HG02885 (cell line): ENCODE data around the gene ANKRD44.

Experiments used
- ATAC-seq: cut with Tn5 transposase; IDR thresholded peaks from one replicate; pipeline ENCODE4 v1.9.1; 2021; ENCODE audit warnings: mild to moderate bottlenecking; ENCODE audit not compliant: unreplicated experiment, poor library complexity

ANKRD44 gene

DNA sequence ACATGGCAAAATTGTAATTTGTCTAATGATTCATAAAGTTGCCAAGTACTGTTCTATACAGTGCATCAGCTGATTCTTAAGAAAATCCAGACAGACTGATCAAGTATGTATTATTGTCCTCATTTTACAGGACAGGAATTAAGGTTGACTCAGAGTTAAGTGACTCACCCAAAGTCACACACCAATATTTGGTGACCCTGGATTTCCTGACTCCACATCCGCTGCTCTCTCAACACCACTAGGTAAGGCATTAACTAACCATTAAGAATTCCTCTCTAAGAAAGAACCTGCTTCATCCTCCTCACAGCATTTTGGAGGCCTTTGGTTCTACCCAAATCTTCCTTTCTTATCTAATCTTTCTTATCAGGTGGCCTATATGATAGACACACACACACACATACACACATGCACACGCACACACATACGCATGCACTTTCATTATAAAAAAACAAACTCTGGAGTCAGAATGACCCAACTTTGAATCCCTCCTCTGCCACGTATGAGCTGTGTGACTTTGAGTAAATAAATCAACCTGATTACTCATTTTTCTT is 150.8 kb downstream of the ANKRD44 start:
- ATAC-seq: peak; percentile 71

DNA sequence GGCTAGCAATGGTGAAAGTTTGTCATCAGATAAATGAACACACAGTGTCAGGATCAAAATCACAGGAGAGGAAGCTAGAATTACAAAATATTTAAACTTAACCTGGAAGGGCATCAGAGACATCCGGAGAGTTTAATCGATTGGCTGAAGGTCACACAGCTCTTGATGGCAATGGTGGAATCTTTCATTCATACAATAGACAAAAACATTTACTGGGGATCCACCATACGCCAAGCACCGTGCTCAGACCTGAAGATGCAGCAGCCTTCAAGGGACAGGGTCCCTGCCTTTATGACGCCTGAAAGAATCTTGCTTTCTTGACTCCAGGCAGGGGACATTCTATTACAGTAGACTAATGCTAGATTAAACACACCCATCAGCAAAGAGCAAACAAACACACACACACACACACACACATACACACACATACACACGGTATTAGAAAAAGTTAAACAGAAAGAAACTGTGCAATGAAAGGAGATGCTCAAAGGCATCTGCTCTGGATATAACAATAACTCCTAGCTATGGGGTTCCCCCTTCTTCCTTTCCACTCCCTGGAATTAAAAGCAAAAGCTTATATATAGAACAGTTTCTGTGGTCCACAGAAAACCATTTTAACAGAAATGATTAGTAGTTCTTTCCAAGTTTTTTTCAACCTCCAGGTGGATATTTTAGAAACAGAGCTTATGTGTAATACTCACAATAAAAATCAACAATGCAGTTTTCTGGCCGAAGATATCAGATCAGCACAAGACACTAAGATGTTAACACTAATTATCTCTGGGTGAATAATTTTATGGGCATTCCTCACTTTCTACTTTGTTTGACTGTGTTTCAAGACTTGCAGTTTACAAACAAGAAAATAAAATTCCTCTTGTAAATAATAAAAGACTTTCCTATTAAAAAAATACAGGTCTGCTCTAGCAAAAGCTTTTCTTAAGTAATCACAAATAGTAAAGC is 151.7 kb downstream of the ANKRD44 start:
- ATAC-seq: no peak

DNA sequence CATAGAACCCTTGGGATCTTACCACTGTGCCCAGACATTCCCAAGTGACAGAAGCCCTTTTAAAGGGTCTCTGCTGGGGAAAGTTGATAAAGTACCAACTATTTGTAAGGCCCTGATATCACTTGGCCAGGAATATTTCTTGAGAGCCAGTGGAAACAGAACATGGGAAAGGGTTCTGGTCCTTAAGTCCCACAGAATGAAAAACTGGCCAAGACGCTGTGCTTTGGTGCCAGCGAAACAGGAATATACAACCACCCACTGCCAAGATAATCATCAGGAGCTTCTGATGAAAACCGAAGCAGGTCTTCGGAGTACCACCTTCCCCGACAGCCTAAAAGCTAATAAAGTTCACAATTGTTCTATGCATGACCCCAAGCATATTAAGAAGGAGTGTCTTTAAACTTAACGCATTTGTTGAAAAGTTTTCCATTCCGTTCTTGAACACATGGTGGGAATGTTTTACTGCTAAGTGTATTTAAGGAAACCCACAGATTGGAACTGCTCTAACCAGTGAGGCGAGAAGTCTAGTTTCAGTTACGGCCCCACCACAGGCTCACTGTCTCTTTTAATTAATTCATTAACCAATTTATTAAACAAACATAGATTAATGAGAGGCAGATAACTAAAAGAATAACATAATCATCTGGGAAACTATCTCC is 152.6 kb downstream of the ANKRD44 start:
- ATAC-seq: no peak

DNA sequence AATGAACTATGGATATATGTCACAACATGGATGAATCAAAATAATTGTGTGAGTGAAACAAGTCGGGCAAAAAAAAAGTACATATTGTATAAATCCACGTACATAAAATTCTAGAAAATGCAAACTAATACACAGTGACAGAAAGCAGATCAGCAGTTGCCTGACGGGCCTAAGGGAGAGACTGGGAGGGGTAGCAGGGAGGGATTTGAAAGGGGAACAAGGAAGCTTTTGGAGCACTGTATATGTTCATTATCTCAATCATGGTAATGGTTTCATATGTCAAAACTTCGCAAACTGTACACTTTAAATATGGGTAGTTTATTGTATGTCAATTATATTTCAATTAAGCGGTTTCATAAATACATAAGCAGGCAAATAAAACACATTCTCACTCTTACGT is 153.8 kb downstream of the ANKRD44 start:
- ATAC-seq: no peak

DNA sequence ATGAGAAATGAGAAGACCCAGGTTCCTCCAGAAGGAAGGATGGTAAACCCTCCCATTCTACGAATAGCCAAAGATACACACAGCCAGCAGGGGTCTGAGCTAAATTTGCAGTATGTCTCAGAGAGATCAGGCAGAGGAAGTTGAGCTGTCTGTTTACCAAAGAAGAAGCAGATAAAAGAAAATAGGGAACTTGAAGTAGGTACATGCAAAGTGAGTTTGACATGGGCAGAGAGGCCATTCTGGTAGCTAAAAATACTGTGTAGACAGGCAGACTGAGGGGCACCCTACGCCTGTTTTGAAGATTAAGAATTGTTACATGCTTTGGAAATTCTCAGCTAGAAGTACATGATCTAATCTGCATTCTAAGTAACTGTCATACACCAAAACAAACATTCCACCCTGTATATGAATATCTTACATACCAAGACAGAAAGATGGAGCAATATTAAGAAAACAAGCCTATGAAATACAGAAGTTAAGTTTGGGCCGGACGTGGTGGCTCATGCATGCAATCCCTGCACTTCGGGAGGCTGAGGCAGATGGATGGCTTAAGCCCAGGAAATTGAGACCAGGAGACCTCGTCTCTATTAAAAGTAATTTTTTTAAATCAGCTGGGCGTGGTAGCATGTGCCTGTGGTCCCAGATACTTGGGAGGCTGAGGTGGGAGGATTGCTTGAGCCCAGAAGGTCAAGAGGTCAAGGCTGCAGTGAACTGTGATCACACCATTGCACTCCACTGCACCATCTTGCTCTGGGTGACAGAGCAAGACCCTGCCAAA is 157.9 kb downstream of the ANKRD44 start:
- peak; percentile 87 for ATAC-seq

DNA sequence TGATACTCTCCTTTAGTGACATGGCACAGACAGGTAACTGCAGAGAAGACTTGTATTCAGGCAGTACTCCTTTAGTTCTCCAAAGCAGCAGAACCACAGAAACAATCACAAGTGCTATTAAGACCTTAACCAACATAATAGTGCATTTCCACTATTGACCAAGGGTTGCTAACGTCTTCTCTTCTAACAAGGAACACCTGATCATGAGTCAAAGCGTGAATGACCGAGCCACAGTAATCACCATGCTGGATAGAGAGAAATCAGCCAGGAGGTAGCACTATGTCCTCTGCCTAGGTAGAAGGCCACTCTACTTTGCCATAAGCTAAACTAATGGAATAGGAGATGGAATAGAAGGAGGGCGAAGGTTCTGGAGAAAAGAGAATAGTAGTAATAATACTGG is 161.0 kb downstream of the ANKRD44 start:
- no peak for ATAC-seq

DNA sequence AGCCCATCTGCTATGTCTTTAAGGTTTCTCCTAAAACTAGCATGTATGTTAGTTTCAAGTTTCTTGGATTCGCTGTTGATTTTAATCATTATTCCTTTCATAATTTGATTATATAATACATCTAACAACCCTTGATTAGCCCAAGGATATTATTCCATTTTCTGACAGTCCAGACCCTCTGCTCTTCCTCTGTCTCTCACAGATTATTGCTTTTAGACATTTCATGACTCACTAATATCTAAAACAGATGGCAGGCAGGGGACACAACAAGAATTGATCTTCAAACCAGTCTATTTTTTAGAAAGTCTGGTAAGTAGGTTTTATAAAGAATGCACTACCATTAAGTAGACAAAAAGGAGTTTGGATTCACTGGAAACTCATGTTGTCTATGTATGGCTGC is 162.2 kb downstream of the ANKRD44 start:
- ATAC-seq: no peak

DNA sequence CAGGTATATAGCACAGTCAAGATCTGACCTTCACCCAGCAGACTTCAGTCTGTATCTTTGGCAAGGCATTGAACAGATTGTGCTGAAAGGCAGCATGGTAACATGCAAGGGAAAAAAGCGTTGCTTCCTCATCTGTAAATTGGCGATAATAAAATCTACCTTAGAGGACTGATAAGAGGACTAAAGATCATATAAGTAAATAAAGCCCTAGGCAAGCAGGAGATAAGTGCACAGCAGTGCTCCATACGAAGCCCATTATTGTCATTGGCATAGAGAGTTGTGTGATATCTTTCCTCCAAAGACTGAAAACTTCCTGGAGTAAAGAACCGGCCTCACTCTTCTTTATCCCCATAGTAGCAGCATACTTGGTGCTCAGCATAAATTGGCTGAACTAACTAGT is 162.6 kb downstream of the ANKRD44 start:
- ATAC-seq: no peak

DNA sequence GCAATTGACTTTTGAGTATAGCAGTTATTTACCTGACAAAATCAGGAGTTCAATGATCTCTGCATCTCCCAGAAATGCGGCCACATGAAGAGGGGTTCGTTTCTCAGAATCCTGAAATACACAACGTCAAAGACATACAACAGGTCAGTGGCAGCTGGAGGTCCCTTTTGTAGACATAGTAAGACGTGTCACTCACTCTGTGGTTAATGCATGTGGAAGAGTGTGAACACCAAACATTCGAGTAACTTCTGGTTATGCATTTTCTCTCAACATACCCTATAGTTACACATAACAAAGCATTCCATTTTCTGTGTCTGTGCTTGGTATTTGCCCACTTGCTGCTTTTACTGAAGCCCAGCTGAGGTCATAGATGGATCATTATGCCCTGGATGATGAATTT is 163.6 kb downstream of the ANKRD44 start:
- ATAC-seq: no peak

DNA sequence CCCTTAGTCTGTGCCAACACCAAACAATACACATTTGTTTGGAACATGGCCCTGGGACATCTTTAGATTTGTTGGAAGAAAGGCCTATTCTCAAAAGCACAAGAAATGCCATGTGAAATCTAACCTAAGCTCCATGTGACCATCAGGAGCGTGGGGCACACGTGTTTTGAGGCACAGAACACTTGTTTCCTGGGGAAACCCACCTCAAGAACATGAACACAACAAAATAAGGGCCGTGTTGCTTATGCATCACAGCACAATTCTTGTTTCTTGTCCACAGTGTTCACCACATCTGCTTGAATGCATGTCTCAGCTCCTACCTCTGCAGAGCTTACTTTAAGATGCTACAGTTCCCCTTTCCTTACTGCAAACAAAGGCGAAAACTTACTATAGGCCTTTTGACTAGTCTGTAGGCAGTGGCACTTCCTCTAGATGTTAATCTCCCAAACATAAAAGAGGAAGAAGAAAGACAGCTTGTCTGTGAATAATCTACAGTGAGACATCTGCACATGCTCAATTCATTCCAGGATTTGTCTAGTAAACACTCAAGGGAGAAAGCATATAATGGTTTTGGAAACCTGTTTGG is 165.0 kb downstream of the ANKRD44 start:
- peak; percentile 93 for ATAC-seq

DNA sequence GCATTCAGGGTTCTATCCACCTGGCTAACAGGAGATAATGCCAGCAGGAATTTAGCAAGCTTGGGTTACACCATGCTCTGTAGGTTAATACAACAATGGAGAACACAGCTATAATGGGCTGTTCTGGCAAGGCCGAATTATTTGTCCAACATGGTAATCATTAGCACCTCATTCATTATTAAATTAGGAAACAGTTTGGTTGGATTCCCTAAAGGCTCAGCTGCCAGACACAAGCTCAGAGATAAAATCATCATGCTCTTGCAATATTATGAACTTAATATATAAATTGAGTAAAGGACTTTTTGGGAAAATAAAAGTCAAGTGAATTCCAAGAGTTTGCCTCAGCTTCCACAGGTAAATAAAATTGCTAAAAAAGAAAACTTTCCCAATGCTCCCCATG is 166.4 kb downstream of the ANKRD44 start:
- ATAC-seq: no peak

DNA sequence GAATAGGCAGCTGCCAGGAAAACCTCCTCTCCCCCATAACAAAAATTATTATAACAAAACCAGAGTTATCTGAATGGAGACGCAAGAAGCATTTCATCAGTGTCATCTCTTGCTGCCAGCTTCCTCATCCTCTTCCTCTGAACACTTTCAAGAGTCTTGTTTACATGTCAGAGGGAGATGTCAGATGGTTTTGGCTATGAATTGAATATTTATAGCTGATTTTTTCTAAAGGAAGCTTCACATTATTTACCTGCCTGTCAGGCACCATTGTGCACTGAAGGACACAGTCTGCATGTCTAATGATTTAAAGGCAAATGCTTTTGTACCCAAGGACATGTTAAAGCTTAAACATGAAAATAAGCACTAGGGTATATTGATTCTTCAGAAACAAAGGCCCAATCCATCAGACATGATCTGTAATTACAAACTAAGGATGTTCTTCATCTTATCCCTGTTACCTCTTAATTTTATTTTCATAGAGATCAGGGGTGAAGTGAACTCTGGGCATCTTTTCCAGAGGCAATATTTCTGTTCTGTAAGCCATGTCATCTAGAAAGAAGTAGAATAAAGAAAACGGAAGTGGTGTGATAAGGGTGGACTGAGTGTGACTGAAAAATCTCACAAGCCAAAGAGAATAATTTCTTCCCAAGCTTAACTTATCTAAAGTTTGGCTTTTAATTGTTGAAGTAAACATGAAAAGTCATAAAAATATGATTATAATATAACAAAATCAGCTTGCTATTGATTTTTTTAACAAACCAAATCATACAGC is 168.7 kb downstream of the ANKRD44 start:
- ATAC-seq: no peak

DNA sequence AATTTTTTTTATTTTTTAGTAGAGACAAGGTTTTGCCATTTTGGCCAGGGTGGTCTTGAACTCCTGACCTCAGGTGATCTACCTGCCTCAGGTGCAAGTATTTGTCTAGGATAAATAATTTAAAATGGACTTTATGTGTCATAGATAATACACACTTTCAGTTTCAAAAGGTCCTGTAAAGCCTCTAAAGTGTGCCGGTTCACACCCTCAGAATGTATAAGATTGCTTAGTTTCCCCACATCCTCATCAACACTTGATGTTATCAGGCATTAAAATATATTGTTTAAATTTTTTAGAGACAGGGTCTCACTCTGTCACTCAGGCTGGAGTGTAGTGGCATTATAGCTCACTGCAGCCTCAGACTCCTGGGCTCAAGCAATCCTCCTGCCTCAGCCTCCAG is 170.5 kb downstream of the ANKRD44 start:
- peak; percentile 44 for ATAC-seq

DNA sequence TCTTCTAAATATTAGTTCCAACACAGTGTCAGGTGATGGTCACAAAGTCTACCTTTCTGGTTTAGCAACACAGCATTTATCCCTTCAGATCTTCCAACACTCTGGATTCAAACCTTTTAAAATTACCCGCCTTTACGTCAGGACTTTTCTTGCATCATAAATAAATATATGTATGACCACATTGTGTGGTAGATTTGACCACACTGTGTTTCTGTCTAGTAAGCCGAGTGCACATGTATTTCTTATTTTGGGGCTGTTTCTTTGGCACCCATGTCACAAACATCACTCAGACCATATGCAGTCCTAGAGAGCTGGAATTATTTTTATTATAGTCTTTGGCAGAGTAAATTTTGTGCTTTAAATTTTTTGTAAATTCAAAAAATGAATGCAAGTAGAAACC is 172.1 kb downstream of the ANKRD44 start:
- no peak for ATAC-seq

DNA sequence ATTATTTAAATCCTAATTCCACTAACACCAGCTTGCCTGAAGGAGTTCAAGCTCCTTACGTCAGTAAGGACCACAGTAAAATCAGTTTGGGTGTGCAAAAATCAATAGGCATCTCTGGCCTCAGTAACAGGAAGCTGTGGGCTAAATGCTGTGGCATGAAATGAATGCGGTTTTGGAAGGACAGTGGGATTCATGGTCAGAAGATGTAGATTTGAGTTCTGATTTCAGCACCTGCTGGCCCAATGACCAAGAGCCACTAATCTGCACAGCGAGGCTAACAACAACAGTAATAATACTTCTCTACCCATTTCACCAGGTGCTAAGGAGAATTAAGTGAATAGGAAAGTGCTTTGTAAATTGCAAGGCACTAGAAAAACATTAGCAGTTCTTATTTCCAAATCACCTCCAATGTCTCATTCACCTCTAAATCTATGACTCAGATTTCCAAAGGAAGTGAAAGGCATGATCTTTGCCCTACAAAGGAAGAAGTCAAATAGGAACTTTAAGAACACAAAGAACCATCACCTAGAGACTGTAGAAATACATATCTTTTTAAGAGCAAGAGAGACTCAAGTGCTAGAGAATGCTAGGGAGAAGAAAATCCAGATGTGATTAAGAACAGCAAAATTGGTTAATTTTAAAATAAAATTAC is 172.6 kb downstream of the ANKRD44 start:
- no peak for ATAC-seq

DNA sequence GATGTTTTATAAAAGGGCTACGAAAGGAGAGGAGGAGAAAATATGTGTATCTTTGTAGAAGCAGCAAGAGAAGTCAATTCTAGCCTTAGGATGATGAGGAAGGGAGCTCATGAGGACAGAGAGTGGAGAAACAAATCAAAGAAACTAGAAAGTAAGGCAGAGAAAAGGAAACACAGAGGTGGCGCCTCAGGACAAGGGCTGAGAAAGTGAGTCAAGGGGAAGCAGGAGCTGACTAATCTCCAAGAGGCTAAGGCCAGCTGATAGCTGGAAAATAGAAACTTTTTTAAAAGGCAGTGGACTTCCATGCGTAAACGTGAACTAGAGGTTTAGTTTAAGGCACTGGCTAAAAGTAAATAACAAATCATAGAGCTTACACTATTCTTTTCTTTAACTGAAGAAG is 173.3 kb downstream of the ANKRD44 start:
- ATAC-seq: no peak

DNA sequence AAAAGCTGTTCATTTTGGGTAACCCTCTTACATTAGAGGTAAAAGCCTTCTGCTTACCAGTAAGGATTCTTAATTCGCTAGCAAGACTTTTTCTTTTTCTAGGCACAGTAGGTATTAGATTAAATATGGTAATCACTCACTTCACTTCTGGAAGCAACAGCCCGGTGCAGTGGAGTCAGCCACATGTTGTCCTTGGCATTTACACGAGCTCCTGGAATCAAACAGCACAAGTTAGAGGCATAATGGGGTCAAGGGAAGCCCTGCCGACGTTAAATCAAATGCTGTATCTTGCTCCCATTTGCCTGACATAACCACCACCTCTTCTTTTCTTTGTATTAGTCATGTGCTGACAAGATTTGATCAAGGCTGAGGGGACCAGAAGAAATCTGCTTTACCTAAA is 174.1 kb downstream of the ANKRD44 start:
- ATAC-seq: no peak

DNA sequence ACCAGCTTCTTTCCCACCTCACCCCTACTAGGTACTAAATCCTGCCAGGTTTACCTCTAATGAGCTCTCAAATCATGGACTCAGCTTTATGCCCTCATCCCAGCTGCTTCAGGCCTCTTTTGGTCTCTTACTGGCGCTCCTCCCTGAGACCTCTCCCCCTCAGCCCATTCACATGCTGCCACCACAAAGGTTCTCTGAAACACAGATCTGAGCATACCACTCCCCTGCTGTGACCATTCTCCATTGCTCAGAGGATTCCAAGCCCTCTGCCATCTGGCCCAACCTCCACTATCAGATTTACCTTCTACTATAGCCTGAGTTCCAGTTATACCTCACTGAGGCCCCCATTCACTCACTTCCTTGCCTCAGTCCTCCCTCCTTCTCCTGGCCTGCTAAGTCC is 174.8 kb downstream of the ANKRD44 start:
- no peak for ATAC-seq

DNA sequence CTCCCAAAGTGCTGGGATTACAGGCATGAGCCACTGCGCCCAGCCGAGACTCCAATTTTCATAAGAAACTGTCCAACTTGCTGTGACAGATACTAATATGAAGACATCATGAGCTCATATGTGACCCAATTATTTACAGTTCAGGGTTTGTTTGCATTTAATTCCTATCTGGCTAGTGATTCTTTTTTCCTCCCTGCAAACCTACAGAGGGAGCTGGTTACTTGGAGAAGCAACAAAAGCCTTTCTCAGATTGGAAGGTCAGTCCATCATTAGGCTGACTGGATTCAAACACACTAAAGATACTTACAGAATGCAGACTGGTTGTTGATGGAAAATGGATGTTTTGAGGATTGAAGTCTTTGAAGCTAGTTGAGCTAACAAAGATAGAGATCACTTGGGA is 176.4 kb downstream of the ANKRD44 start:
- ATAC-seq: no peak
